Hindlimb muscle (tissue), 1 donor: Measurements from ENCODE around the gene NLN. TPM values are rescaled to one million over a fixed set of nuclear protein-coding genes. Genes with fewer than 3 reads are reported as not detected.
"Not testable (repeated sequence)": the region's sequence is repeated elsewhere in the genome, so short reads cannot be mapped to it uniquely, and the experiment has no call there.

Experiments
- DNase-seq: peaks from one replicate; pipeline ENCODE4 v3.0.0-alpha.2; 2013
- polyA plus RNA-seq: library from polyadenylated mRNA; unstranded; fragments of 120-200 nt; gene quantifications from one replicate; pipeline ENCODE4 v1.2.1, GENCODE V29; 2013; ENCODE audit not compliant: insufficient read length

The NLN gene
- polyA plus RNA-seq, 1 donor, result 20.2 TPM

DNA sequence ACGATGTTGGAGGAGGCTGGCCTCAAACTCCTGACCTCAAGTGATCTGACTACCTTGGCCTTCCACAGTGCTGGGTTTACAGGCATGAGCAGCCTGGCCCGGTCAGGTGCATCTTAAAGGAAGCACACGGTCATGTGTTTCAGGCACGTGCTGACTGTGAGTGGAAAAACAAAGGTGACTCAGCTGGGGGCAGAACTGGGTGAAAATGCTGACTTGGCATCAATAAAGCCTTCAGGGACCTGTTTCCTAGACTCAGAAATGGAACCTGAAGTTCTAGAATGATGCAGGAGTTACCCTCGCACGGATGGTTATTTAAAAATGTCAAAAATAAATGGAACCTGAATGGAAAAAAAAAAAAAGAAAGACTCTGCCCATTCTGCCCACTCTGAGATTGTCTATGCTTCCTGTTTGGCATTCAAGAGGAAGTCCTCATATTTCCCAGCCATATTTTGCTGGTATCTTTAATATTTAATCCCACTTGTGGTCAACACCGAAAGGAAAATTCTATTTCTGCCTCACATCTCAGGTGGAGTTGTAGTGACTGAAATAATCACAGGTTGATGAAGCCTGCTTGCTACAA lies 12.3 kb downstream of the NLN start:
- DNase-seq, result not testable (repeated sequence)

GRCh38 chr5:65734921-65735320 lies 12.9 kb downstream of the NLN start:
- DNase-seq, result no peak

GRCh38 chr5:65736011-65736410 lies 14.0 kb downstream of the NLN start:
- no peak for DNase-seq

GRCh38 chr5:65737842-65738241 lies 15.8 kb downstream of the NLN start:
- no peak for DNase-seq

- no peak for DNase-seq
These were observed 16.3 kb downstream of the NLN start for GRCh38 chr5:65738305-65738704.

DNA sequence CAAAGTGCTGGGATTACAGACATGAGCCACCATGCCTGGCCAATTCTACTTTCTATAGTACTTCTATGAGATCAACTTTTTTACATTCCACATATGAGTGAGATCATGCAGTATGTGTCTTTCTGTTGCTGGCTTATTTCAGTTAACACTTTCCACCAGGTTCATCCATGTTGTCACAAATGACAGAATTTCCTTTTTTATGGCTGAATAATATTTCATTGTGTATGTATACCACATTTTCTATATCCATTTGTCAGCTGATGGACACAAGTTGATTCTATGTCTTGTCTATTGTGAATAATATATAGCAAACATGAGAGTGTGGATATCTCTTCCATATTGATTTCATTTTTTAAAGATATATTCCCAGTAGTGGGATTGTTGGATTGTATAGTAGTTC lies 17.2 kb downstream of the NLN start:
- no peak for DNase-seq

DNA sequence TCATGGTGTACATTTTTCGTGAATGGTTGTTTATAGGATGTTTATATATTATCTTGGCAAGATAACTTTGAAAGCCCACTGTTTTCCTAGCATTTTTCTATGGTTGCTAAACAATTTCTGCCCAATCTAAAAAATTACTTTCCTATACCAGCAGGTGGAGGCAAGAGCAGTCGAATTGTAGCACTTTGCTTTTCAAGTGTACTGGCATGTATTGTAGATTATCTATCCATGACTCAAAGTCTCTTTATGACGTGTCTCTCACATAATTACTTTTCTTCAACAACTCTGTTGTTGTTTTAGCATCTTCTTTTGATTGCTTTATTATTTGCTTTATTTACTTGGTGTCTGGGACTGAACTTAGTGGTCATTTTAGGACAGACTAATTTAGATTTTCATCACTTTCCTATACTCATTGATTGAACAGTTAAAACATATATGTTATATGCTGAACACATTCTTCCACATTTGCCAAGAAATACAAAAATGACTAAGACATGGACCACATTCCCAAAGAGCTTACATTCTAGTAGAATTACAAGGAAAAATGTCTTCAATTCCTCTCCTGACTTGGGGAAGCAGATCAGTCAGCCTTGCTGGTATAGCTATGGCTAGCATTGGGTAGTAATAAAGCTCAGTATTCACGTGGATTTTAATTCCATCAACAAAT lies 20.7 kb downstream of the NLN start:
- peak; percentile 26 for DNase-seq

DNA sequence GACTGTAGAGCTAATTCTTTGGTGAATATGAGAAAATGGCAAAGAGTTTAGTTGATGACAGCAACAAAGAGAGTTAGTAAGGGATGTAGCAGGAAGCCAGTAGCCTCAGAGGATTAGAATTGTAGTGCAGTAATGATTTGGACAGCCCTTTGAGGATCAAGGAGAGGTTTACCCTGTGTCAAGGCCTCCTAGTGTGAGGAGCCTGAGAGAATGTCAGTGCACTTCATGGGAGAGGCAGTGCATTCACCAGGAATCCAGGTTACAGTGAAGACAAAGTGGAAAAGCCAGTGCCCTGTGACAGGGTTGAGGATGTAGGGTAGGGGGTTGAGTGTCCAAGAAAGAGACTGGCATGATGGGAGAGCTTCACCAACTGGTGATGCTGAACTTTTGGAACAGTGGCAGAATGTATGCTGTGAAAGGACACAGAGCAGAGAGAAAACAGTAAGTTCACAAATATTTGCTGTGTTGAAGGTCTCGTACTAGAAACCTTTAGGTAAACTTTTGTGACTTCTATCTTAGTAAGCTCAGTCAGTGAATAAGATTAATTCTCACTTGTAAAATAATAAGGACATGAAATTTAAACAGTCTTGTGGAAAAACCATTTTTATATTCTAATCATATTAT lies 27.3 kb downstream of the NLN start:
- DNase-seq, result no peak

- DNase-seq, result no peak
These were observed 28.0 kb downstream of the NLN start for GRCh38 chr5:65749956-65750355.

- DNase-seq, result no peak
These were observed 28.9 kb downstream of the NLN start for GRCh38 chr5:65750938-65751337.

GRCh38 chr5:65753189-65753588 lies 31.2 kb downstream of the NLN start:
- no peak for DNase-seq

- no peak for DNase-seq
These were observed 36.6 kb downstream of the NLN start for GRCh38 chr5:65758546-65759144.

- no peak for DNase-seq
These were observed 38.7 kb downstream of the NLN start for GRCh38 chr5:65760504-65761275.

GRCh38 chr5:65762234-65762633 lies 40.2 kb downstream of the NLN start:
- DNase-seq, result no peak

DNA sequence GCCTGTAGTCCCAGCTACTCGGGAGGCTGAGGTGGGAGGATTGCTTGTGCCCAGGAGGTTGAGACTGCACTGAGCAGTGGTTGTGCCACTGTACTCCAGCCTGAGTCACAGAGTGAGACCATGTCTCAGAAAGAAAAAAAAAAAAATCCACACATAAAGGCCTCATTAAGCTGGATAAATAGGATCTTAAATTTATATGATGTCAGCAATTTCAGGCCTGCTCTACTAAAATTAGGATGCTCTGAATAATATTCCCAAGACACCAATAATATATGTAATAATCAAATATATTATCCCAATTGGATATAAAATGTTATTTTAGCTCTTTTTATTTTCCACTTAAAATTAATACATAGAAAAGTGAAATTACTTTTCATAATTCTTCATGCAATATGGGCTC lies 43.6 kb downstream of the NLN start:
- DNase-seq, result no peak

DNA sequence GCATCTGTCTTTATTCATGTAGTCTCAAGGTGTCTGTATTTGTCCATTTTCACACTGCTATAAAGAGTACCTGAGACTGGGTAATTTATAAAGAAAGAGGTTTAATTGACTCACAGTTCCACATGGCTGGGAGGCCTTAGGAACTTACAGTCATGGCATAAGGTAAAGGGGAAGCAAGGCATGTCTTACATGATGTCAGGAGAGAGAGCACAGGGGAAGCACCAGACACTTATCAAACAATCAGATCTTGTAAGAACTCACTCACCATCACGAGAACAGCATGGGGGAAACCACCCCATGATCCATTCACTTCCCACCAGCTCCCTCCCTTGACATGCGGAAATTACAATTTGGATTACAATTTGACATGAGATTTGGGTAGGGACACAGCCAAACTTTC lies 44.2 kb downstream of the NLN start:
- no peak for DNase-seq

- DNase-seq, result no peak
These were observed 44.8 kb downstream of the NLN start for GRCh38 chr5:65766781-65767180.

DNA sequence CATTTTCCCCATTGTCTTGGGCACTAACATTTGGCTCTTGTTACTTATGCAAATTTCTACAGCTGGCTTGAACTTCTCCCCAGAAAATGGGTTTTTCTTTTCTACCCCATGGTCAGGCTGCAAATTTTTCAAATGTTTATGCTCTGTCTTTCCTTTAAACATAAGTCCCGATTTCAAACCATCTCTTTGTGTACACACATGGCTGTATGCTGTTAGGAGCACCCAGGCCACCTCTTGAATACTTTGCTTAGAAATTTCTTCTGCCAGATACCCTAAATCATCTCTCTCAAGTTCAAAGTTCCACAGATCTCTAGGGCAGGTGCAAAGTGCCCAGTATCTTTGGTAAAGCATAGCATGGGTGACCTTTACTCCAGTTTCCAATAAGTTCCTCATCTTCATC lies 45.6 kb downstream of the NLN start:
- DNase-seq, result no peak

DNA sequence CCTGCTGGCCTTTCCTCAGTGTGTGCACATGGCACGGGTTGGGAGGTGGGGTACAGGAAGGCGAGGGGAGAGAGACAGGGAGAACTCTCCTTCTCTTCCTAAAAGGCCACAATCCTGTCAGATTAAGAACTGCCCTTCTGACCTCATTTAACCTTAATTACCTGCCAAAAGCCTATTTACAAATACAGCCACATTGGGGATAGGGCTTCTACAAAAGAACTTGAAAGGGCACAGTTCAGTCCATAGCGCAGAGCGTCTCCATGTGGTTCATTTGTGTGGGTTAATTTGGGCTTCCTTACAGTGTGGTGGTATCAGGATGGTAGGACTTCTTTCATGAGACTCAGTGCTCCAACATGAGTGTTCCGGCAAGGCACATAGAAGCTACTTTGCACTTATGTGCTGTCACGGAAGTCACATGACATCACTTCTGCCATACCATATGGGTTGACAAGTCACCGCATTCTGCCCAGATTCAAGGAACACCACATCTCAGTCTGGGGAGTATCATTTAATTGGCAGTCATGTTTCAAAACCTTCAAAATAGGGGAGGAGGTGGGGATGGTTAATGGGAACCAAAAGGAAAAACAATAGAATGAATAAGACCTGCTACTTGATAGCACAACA lies 46.8 kb downstream of the NLN start:
- DNase-seq, result no peak

DNA sequence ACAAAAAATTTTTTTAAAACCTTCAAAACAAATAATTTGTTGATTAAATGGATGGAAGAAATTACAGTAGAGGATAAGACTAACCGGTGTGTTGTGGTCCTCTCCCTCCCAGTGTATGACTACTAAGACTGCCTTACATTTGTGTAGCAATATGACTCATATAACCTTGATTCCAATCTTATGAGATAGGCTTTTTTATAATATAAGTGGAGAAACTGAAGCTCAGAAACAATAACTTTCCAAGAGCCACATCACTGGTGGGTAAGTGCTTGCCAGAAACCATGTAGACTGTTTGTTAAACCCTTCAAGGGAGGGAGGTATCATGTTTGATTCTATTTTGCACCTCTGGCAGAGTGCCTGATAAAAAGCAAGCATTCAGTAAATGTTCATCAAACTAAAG lies 47.5 kb downstream of the NLN start:
- DNase-seq, result no peak

DNA sequence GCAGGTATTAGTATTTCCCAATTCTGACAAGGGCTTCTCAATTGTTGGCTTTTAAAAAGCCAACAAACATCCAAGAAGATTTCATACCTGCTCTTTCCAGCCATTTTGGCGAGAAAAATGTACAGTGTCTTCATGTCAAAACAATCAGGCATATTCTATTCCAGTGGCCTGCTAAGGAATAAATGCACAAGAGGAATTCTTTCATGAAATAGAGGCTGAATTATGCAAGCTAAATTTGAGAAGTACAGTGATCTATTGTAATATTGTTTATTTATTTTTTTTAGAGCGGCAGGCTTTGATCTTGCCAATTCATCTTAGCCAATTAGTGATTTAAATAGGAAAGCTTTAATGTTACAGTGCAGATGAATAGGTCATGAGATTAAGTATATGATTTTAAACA lies 49.3 kb downstream of the NLN start:
- no peak for DNase-seq

GRCh38 chr5:65772963-65773362 lies 51.0 kb downstream of the NLN start:
- DNase-seq, result not testable (repeated sequence)

- DNase-seq, result no peak
These were observed 52.3 kb downstream of the NLN start for GRCh38 chr5:65774346-65774745.
